SK-N-SH (cell line): ENCODE data around the gene SNX3. TPM values are rescaled to one million over a fixed set of nuclear protein-coding genes. Genes with fewer than 3 reads are reported as not detected.

Experiments used
- CTCF ChIA-PET: fragments of 300-600, 350-600 bp; formaldehyde crosslinking; extraction: SDS; loops from one replicate; lab custom pipeline; 2021; lab: Yijun Ruan, JAX
- POLR2A ChIA-PET: fragments of 350-600 bp; sonication (Branson Sonifier 250); formaldehyde crosslinking; extraction: SDS; loops from one replicate; lab custom pipeline; 2020; ENCODE audit warnings: antibody characterized with exemption, inconsistent platforms; lab: Yijun Ruan, JAX
- DNase-seq: peaks from one replicate; pipeline ENCODE4 v3.0.0; 2012
- H2AFZ ChIP-seq: fragments of 200-600 bp; sonication (generic); 2 replicates; pipeline ENCODE4 v1.8.1; 2016; ENCODE audit warnings: antibody characterized with exemption, mild to moderate bottlenecking, low read depth
- H3F3A ChIP-seq: fragments of 200-600 bp; sonication (generic); replicated peaks from 2 replicates; pipeline ENCODE3; 2016; ENCODE audit warnings: antibody characterized with exemption, mild to moderate bottlenecking; ENCODE audit not compliant: insufficient read depth
- H3K27ac ChIP-seq, 2 experiments: fragments of 200-500 bp in 1 of 2; fragments of 200-600 bp in 1 of 2; sonication (Bioruptor generic) in 1 of 2; sonication (generic), shearing (Covaris generic) in 1 of 2; 2 replicates each; pipeline versions ENCODE4 v1.5.1 to v1.6.1; 2014 to 2016; ENCODE audit warnings: low read depth in 2 of 2, inconsistent platforms in 1 of 2, low read length in 1 of 2, mild to moderate bottlenecking in 1 of 2, mixed read lengths in 1 of 2
- H3K27me3 ChIP-seq: fragments of 200-600 bp; sonication (generic), shearing (Covaris generic); 2 replicates; pipeline ENCODE4 v1.6.1; 2016; ENCODE audit warnings: mixed run types; ENCODE audit not compliant: insufficient read depth
- H3K36me3 ChIP-seq, 2 experiments: fragments of 200-500 bp in 1 of 2; fragments of 200-600 bp in 1 of 2; sonication (Bioruptor generic) in 1 of 2; sonication (generic) in 1 of 2; replicated peaks in 1 of 2; 2 replicates each; pipeline versions ENCODE3 to v1.5.1; 2014 to 2016; ENCODE audit warnings: low read length in 1 of 2, mild to moderate bottlenecking in 1 of 2; ENCODE audit not compliant: insufficient read depth in 2 of 2, control insufficient read depth in 1 of 2
- H3K4me1 ChIP-seq, 2 experiments: fragments of 200-500 bp in 1 of 2; fragments of 200-600 bp in 1 of 2; sonication (Bioruptor generic) in 1 of 2; sonication (generic), shearing (Covaris generic) in 1 of 2; 2 replicates each; pipeline versions ENCODE4 v1.5.1 to v1.6.1; 2014 to 2016; ENCODE audit warnings: low read depth in 1 of 2, low read length in 1 of 2, mixed run types in 1 of 2; ENCODE audit not compliant: insufficient read depth in 2 of 2, control insufficient read depth in 1 of 2
- H3K4me2 ChIP-seq: fragments of 200-600 bp; sonication (generic), shearing (Covaris generic); 2 replicates; pipeline ENCODE4 v1.6.1; 2017; ENCODE audit warnings: mixed run types
- H3K4me3 ChIP-seq, 2 experiments: fragments of 200-500 bp in 1 of 2; fragments of 200-600 bp in 1 of 2; sonication (Bioruptor generic) in 1 of 2; sonication (generic), shearing (Covaris generic) in 1 of 2; 2 replicates each; pipeline versions ENCODE4 v1.5.1 to v1.8.1; 2014 to 2016; ENCODE audit warnings: low read depth in 2 of 2, inconsistent platforms in 1 of 2, low read length in 1 of 2, mild to moderate bottlenecking in 1 of 2, mixed read lengths in 1 of 2, moderate library complexity in 1 of 2
- H3K79me2 ChIP-seq: fragments of 200-600 bp; sonication (generic); 2 replicates; pipeline ENCODE4 v1.8.1; 2017; ENCODE audit warnings: mild to moderate bottlenecking; ENCODE audit not compliant: insufficient read depth
- H3K9ac ChIP-seq: fragments of 200-600 bp; sonication (generic); 2 replicates; pipeline ENCODE4 v1.6.1; 2017; ENCODE audit warnings: mixed run types
- H3K9me2 ChIP-seq: fragments of 200-600 bp; sonication (generic); 2 replicates; pipeline ENCODE4 v1.6.1; 2017; ENCODE audit warnings: mixed run types
- H3K9me3 ChIP-seq: fragments of 200-600 bp; sonication (generic); 2 replicates; pipeline ENCODE4 v1.6.1; 2017; ENCODE audit warnings: mixed run types, mild to moderate bottlenecking, moderate library complexity
- H4K20me1 ChIP-seq: fragments of 200-600 bp; sonication (generic); 2 replicates; pipeline ENCODE4 v1.6.1; 2017; ENCODE audit warnings: mild to moderate bottlenecking, mixed run types; ENCODE audit not compliant: insufficient read depth
- ELF1 ChIP-seq: IDR thresholded peaks from 2 replicates; pipeline ENCODE4 v1.4.0; 2012
- EP300 ChIP-seq, 2 experiments: IDR thresholded peaks; 2 replicates each; pipeline versions ENCODE4 v1.4.0 to v1.6.1; 2012; ENCODE audit warnings: borderline replicate concordance in 1 of 2, low read depth in 1 of 2, low read length in 1 of 2
- EZH2phosphoT487 ChIP-seq: fragments of 200-600 bp; sonication (generic); IDR thresholded peaks from 2 replicates; pipeline ENCODE4 v1.6.1; 2017; ENCODE audit warnings: low read depth, mixed run types, mild to moderate bottlenecking, antibody characterized with exemption, moderate library complexity, borderline replicate concordance
- FOSL2 ChIP-seq: IDR thresholded peaks from 2 replicates; pipeline ENCODE4 v1.4.0; 2012; ENCODE audit warnings: low read depth, mild to moderate bottlenecking, moderate library complexity, borderline replicate concordance
- FOXM1 ChIP-seq: IDR thresholded peaks from 2 replicates; pipeline ENCODE4 v1.4.0; 2012; ENCODE audit warnings: low read depth, mild to moderate bottlenecking
- GATA2 ChIP-seq: sonication (generic); formaldehyde crosslinking; IDR thresholded peaks from 2 replicates; pipeline ENCODE4 v1.5.0; 2020; ENCODE audit warnings: mild to moderate bottlenecking, missing genetic modification reagents
- IRF3 ChIP-seq: fragments of 150-350 bp; IDR thresholded peaks from 2 replicates; pipeline ENCODE4 v1.6.1; 2016; ENCODE audit warnings: mild to moderate bottlenecking, low read depth, low read length
- NFIC ChIP-seq: IDR thresholded peaks from 2 replicates; pipeline ENCODE4 v1.4.0; 2012; ENCODE audit warnings: borderline replicate concordance
- NRF1 ChIP-seq: IDR thresholded peaks from 2 replicates; pipeline ENCODE4 v1.6.1; 2012; ENCODE audit warnings: low read depth, mild to moderate bottlenecking, low read length
- PBX3 ChIP-seq: IDR thresholded peaks from 2 replicates; pipeline ENCODE4; 2012
- POLR2AphosphoS5 ChIP-seq: IDR thresholded peaks from 2 replicates; pipeline ENCODE4 v1.6.1; 2012; ENCODE audit warnings: low read depth, low read length
- RAD21 ChIP-seq: IDR thresholded peaks from 2 replicates; pipeline ENCODE4 v1.6.1; 2012; ENCODE audit warnings: mild to moderate bottlenecking, low read length
- REST ChIP-seq: IDR thresholded peaks from 2 replicates; pipeline ENCODE4 v1.6.1; 2012; ENCODE audit warnings: mild to moderate bottlenecking, low read depth, low read length, moderate library complexity
- RFX5 ChIP-seq: IDR thresholded peaks from 2 replicates; pipeline ENCODE4 v1.6.1; 2012; ENCODE audit warnings: mild to moderate bottlenecking, improper control_type of control experiment, low read length
- SIN3A ChIP-seq: IDR thresholded peaks from 2 replicates; pipeline ENCODE4 v1.6.1; 2012; ENCODE audit warnings: low read depth, mild to moderate bottlenecking, low read length, moderate library complexity, borderline replicate concordance
- SMC3 ChIP-seq: IDR thresholded peaks from 2 replicates; pipeline ENCODE4 v1.6.1; 2012; ENCODE audit warnings: low read depth, low read length, improper control_type of control experiment
- TAF1 ChIP-seq: IDR thresholded peaks from 2 replicates; pipeline ENCODE4 v1.6.1; 2012; ENCODE audit warnings: low read depth, mild to moderate bottlenecking, low read length, moderate library complexity, borderline replicate concordance
- TCF12 ChIP-seq: IDR thresholded peaks from 2 replicates; pipeline ENCODE4 v1.4.0; 2012
- USF1 ChIP-seq: IDR thresholded peaks from 2 replicates; pipeline ENCODE4 v1.4.0; 2012; ENCODE audit warnings: low read depth, borderline replicate concordance
- YY1 ChIP-seq: IDR thresholded peaks from 2 replicates; pipeline ENCODE4 v1.4.0; 2012; ENCODE audit warnings: low read depth, mild to moderate bottlenecking
- WGBS: methylation state at CpG from one replicate; pipeline ENCODE4 v1.1.6; 2017; ENCODE audit warnings: low lambda C conversion rate; 5-methylcytosine and 5-hydroxymethylcytosine counted together
- polyA plus RNA-seq, 3 experiments: library from polyadenylated mRNA; depleted of rRNA; stranded (reverse); fragments of >200 nt; gene quantifications; 2 replicates each; pipeline ENCODE4 v1.2.3, GENCODE V29; 2012
- TF ChIP-seq, protein P1 (sequence below): IDR thresholded peaks from 2 replicates; pipeline ENCODE4 v1.4.0; 2012; ENCODE audit warnings: low read depth

The SNX3 gene
- polyA plus RNA-seq, 1 of the 3 experiments (the other 2 are of a cell fraction): 105 TPM

DNA sequence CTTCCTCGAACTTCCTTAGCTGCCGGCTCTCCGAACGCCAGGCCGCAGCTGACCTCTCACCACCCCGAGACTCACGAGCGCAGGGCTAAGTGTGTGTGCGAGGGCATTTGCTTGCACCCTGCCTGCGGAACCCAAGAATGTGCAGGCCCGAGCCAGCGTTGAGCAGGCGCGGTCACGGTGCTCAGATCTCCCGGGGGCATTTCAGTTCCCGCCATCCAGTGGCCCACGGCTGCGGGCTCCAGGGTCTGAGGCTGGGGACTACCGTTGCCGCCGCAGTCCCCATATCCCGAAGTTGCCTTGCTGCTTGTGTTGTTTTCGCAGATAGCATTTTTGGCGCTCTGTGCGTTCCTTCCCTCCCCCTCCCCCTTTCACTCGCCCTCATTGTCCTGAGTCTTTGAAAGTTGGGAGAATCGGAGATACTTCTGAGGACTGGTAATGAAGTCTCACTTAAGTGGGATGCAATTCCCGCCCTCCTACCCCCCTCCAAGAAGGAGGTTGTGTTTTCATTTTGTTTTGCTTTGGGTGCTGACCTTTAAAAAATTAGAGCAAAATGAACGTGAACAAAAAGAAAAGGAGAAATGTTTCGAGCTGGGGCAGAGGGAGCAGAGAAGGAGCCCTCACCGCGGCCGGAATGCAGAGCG lies 93.3 kb downstream of the SNX3 start:
- no peak overlapping the region for H2AFZ ChIP-seq
- no peaks in the 10 kb centered on the region for H3K9me3 ChIP-seq
- H3K9me2 ChIP-seq: no peaks in the 10 kb centered on the region
- peaks cover 46% of the 10 kb centered on the region for H3K27me3 ChIP-seq
- H3K27ac ChIP-seq: no peak overlapping the region
- POLR2A ChIA-PET: no interaction called here
- no peak overlapping the region for H3K4me2 ChIP-seq
- H3K4me3 ChIP-seq: no peak overlapping the region
- no peaks in the 10 kb centered on the region for H3K79me2 ChIP-seq
- no peaks in the 10 kb centered on the region for H4K20me1 ChIP-seq
- WGBS: 93% methylated on average over 32 of the region's 35 CpGs
- DNase-seq: no peak
- no peak overlapping the region for H3K9ac ChIP-seq
- CTCF ChIA-PET: interaction anchor here (1.3 to 2.5 kb wide), 2 partner anchors 12 to 20 kb away, joined by 4 to 11 read pairs; no protein-coding TSS in a partner anchor
- H3F3A ChIP-seq: no peaks in the 10 kb centered on the region
- TF ChIP-seq, protein P1, sequence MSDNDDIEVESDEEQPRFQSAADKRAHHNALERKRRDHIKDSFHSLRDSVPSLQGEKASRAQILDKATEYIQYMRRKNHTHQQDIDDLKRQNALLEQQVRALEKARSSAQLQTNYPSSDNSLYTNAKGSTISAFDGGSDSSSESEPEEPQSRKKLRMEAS: no peak
- no peak for TF ChIP-seq RFX5
- TF ChIP-seq TCF12: no peak
- no peak for TF ChIP-seq NFIC
- TF ChIP-seq YY1: no peak
- no peak for TF ChIP-seq USF1
- no peak for TF ChIP-seq GATA2 (CRISPR knock-in tag)
- TF ChIP-seq PBX3: no peak
- TF ChIP-seq RAD21: no peak
- no peak for TF ChIP-seq FOSL2
- no peak for TF ChIP-seq SIN3A
- no peak for TF ChIP-seq NRF1
- no peak for TF ChIP-seq ELF1
- TF ChIP-seq POLR2AphosphoS5: no peak
- no peak for TF ChIP-seq EP300 (IDR thresholded peaks at IDR 0.05; ENCODE audit: borderline replicate concordance in 1 of 2, low read depth in 1 of 2, low read length in 1 of 2)
- H3K4me1 ChIP-seq: peaks cover 0 to 22% of the 10 kb centered on the region in 2 experiments; a peak in 1 of 4 replicates
- H3K36me3 ChIP-seq: no peaks in the 10 kb centered on the region

GRCh38 chr6:108166664-108167448 lies 94.0 kb downstream of the SNX3 start:
- H3K36me3 ChIP-seq: no peaks in the 10 kb centered on the region
- H3K9me3 ChIP-seq: no peaks in the 10 kb centered on the region
- peak overlapping the region in 1 of 2 experiments; percentile 53; a peak in 2 of 4 replicates for H3K4me3 ChIP-seq
- H3K27me3 ChIP-seq: peaks cover 53% of the 10 kb centered on the region
- H3K4me1 ChIP-seq: peaks cover 0 to 22% of the 10 kb centered on the region in 2 experiments; a peak in 1 of 4 replicates
- H3F3A ChIP-seq: no peaks in the 10 kb centered on the region
- H3K27ac ChIP-seq: no peak overlapping the region
- H3K9me2 ChIP-seq: no peaks in the 10 kb centered on the region
- WGBS: 63% methylated on average over 29 of the region's 58 CpGs
- H2AFZ ChIP-seq: peak overlapping the region; percentile 68; the same call in 1 of the 2 replicates
- H3K9ac ChIP-seq: no peak overlapping the region
- H3K4me2 ChIP-seq: peak overlapping the region; percentile 85
- no peaks in the 10 kb centered on the region for H4K20me1 ChIP-seq
- DNase-seq: peak; percentile 65
- POLR2A ChIA-PET: no interaction called here
- no peaks in the 10 kb centered on the region for H3K79me2 ChIP-seq
- CTCF ChIA-PET: interaction anchor here (1.3 to 1.7 kb wide), 2 partner anchors 19 to 311 kb away, joined by 3 to 4 read pairs; no protein-coding TSS in a partner anchor
- TF ChIP-seq SMC3: no peak
- TF ChIP-seq FOXM1: no peak
- TF ChIP-seq EZH2phosphoT487: no peak
- TF ChIP-seq REST: no peak
- no peak for TF ChIP-seq IRF3
- TF ChIP-seq NFIC: no peak
- TF ChIP-seq TAF1: no peak
- TF ChIP-seq POLR2AphosphoS5: no peak
